Retinal pigment epithelial cell (primary cell): ENCODE measurements around the gene CRB3.
A peak's percentile ranks its signal among the peaks of the same experiment; 100 is the strongest.

Experiments
- DNase-seq: peaks from one replicate; pipeline ENCODE4 v3.0.0-alpha.2; 2010; ENCODE audit warnings: low read depth
- H3K4me3 ChIP-seq: 2 replicates; pipeline ENCODE4 v1.5.1; 2011; ENCODE audit warnings: mild to moderate bottlenecking, low read length, control low read depth, moderate library complexity
- TF ChIP-seq, protein P1 (sequence below): conservative IDR thresholded peaks from 2 replicates; pipeline ENCODE4 v1.5.1; 2011; ENCODE audit warnings: low read depth, low read length, control low read depth, inconsistent platforms

The CRB3 gene

GRCh38 chr19:6514926-6515544 lies 51.0 kb downstream of the CRB3 start:
- no peak for DNase-seq
- TF ChIP-seq, protein P1, sequence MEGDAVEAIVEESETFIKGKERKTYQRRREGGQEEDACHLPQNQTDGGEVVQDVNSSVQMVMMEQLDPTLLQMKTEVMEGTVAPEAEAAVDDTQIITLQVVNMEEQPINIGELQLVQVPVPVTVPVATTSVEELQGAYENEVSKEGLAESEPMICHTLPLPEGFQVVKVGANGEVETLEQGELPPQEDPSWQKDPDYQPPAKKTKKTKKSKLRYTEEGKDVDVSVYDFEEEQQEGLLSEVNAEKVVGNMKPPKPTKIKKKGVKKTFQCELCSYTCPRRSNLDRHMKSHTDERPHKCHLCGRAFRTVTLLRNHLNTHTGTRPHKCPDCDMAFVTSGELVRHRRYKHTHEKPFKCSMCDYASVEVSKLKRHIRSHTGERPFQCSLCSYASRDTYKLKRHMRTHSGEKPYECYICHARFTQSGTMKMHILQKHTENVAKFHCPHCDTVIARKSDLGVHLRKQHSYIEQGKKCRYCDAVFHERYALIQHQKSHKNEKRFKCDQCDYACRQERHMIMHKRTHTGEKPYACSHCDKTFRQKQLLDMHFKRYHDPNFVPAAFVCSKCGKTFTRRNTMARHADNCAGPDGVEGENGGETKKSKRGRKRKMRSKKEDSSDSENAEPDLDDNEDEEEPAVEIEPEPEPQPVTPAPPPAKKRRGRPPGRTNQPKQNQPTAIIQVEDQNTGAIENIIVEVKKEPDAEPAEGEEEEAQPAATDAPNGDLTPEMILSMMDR = no peak
- no peak overlapping the region for H3K4me3 ChIP-seq

DNA sequence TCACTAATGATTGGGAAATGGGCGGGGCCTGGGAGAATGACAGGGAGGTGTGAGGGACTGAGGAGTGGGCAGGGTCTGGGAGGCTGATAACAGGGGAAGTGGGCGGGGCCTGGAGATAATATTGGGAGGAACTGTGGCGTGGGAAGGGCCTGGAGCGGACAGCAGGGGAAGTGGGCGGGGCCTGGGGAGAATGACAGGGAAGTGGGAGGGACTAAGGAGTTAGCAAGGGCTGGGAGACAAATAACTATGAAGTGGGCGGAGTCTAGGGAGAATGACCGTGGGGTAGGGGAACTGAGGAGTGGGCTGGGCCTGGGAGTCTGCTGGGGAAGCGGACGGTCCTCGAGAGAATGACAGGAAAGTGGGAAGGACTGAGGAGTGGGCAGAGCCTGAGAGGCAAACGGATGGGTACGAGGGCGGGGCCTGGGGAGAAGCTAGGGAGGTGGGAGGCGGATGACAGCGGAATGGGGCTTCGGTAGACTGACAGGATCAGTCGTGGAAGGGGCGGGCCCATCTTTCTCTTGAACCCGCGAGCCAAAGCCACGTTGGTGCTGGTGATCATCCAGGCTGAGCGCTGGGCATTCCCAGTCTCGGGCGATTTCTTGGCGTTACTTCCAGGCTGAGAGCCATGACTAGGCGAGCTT lies 52.1 kb downstream of the CRB3 start:
- peak; percentile 77 for DNase-seq
- TF ChIP-seq, protein P1 = no peak
- peak overlapping the region; percentile 69 for H3K4me3 ChIP-seq
